ENCODE measurements around the gene LTB4R2. TPM values are rescaled to one million over a fixed set of nuclear protein-coding genes. Genes with fewer than 3 reads are reported as not detected.

LTB4R2 gene
- total and polyA plus RNA-seq, 2 experiments from 2014 or later = 0.40 to 12.6 TPM

DNA sequence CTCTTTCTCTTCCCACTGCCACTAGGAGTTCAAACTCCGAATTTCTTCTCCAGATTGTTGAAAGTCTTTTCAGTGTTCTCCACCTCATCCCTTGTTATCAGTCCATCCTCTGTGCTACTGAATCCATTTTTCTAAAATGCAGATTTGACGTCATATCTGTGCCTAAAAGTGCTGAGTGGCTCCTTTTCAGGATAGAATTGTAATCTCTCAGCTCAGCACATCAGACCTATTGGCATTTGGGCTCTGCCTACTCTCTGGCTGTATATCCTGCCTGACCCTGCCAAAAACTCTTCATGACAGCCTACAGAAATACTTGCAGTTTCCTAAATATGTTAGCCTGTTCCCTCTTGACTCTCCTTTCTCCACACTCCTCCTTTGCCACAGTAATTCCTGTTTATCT is 37.5 kb upstream of the LTB4R2 start:
- no peaks in the 10 kb centered on the region for H3K27me3 ChIP-seq (ENCODE audit: insufficient read depth)
- no peak for DNase-seq (ENCODE audit: low spot score)
- peaks cover 8% of the 10 kb centered on the region for H3K27me3 Mint-ChIP-seq (ENCODE audit: insufficient read depth, low read depth, poor library complexity)
- no peaks in the 10 kb centered on the region; the same call in 1 of the 2 replicates for H3K79me2 ChIP-seq (replicated peaks; ENCODE audit: insufficient read depth)
- peaks cover 22% of the 10 kb centered on the region for H3K4me1 Mint-ChIP-seq
- H3K4me3 ChIP-seq = no peak overlapping the region
- H3K4me3 Mint-ChIP-seq = peak overlapping the region; percentile 77
- H3K9me3 Mint-ChIP-seq = no peaks in the 10 kb centered on the region; the same call in 2 of the 3 replicates
- no peak overlapping the region for H2AFZ ChIP-seq
- no peaks in the 10 kb centered on the region for H4K20me1 ChIP-seq (replicated peaks; ENCODE audit: insufficient read depth)
- H3K4me1 ChIP-seq (ENCODE audit: insufficient read depth) = peaks cover 16% of the 10 kb centered on the region
- H3K9me2 ChIP-seq (ENCODE audit: insufficient read depth) = no peaks in the 10 kb centered on the region
- TF ChIP-seq ZNF114 (CRISPR knock-in tag; IDR thresholded peaks at IDR 0.05) = no peak
- TF ChIP-seq ETS1 (IDR thresholded peaks at IDR 0.05) = no peak
- no peak for TF ChIP-seq POLR2AphosphoS5 (IDR thresholded peaks at IDR 0.05; ENCODE audit: low read depth)
- TF ChIP-seq ZNF331 (CRISPR knock-in tag; IDR thresholded peaks at IDR 0.05; ENCODE audit: low read depth) = no peak
- no peak for TF ChIP-seq JUNB (IDR thresholded peaks at IDR 0.05; ENCODE audit: unreplicated experiment)
- TF ChIP-seq, protein P1, sequence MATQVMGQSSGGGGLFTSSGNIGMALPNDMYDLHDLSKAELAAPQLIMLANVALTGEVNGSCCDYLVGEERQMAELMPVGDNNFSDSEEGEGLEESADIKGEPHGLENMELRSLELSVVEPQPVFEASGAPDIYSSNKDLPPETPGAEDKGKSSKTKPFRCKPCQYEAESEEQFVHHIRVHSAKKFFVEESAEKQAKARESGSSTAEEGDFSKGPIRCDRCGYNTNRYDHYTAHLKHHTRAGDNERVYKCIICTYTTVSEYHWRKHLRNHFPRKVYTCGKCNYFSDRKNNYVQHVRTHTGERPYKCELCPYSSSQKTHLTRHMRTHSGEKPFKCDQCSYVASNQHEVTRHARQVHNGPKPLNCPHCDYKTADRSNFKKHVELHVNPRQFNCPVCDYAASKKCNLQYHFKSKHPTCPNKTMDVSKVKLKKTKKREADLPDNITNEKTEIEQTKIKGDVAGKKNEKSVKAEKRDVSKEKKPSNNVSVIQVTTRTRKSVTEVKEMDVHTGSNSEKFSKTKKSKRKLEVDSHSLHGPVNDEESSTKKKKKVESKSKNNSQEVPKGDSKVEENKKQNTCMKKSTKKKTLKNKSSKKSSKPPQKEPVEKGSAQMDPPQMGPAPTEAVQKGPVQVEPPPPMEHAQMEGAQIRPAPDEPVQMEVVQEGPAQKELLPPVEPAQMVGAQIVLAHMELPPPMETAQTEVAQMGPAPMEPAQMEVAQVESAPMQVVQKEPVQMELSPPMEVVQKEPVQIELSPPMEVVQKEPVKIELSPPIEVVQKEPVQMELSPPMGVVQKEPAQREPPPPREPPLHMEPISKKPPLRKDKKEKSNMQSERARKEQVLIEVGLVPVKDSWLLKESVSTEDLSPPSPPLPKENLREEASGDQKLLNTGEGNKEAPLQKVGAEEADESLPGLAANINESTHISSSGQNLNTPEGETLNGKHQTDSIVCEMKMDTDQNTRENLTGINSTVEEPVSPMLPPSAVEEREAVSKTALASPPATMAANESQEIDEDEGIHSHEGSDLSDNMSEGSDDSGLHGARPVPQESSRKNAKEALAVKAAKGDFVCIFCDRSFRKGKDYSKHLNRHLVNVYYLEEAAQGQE (IDR thresholded peaks at IDR 0.05; ENCODE audit: unreplicated experiment) = no peak
- TF ChIP-seq, protein P2, sequence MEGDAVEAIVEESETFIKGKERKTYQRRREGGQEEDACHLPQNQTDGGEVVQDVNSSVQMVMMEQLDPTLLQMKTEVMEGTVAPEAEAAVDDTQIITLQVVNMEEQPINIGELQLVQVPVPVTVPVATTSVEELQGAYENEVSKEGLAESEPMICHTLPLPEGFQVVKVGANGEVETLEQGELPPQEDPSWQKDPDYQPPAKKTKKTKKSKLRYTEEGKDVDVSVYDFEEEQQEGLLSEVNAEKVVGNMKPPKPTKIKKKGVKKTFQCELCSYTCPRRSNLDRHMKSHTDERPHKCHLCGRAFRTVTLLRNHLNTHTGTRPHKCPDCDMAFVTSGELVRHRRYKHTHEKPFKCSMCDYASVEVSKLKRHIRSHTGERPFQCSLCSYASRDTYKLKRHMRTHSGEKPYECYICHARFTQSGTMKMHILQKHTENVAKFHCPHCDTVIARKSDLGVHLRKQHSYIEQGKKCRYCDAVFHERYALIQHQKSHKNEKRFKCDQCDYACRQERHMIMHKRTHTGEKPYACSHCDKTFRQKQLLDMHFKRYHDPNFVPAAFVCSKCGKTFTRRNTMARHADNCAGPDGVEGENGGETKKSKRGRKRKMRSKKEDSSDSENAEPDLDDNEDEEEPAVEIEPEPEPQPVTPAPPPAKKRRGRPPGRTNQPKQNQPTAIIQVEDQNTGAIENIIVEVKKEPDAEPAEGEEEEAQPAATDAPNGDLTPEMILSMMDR (conservative IDR thresholded peaks at IDR 0.05; ENCODE audit: low read depth in 2 of 2) = no peak
- TF ChIP-seq, protein P3, sequence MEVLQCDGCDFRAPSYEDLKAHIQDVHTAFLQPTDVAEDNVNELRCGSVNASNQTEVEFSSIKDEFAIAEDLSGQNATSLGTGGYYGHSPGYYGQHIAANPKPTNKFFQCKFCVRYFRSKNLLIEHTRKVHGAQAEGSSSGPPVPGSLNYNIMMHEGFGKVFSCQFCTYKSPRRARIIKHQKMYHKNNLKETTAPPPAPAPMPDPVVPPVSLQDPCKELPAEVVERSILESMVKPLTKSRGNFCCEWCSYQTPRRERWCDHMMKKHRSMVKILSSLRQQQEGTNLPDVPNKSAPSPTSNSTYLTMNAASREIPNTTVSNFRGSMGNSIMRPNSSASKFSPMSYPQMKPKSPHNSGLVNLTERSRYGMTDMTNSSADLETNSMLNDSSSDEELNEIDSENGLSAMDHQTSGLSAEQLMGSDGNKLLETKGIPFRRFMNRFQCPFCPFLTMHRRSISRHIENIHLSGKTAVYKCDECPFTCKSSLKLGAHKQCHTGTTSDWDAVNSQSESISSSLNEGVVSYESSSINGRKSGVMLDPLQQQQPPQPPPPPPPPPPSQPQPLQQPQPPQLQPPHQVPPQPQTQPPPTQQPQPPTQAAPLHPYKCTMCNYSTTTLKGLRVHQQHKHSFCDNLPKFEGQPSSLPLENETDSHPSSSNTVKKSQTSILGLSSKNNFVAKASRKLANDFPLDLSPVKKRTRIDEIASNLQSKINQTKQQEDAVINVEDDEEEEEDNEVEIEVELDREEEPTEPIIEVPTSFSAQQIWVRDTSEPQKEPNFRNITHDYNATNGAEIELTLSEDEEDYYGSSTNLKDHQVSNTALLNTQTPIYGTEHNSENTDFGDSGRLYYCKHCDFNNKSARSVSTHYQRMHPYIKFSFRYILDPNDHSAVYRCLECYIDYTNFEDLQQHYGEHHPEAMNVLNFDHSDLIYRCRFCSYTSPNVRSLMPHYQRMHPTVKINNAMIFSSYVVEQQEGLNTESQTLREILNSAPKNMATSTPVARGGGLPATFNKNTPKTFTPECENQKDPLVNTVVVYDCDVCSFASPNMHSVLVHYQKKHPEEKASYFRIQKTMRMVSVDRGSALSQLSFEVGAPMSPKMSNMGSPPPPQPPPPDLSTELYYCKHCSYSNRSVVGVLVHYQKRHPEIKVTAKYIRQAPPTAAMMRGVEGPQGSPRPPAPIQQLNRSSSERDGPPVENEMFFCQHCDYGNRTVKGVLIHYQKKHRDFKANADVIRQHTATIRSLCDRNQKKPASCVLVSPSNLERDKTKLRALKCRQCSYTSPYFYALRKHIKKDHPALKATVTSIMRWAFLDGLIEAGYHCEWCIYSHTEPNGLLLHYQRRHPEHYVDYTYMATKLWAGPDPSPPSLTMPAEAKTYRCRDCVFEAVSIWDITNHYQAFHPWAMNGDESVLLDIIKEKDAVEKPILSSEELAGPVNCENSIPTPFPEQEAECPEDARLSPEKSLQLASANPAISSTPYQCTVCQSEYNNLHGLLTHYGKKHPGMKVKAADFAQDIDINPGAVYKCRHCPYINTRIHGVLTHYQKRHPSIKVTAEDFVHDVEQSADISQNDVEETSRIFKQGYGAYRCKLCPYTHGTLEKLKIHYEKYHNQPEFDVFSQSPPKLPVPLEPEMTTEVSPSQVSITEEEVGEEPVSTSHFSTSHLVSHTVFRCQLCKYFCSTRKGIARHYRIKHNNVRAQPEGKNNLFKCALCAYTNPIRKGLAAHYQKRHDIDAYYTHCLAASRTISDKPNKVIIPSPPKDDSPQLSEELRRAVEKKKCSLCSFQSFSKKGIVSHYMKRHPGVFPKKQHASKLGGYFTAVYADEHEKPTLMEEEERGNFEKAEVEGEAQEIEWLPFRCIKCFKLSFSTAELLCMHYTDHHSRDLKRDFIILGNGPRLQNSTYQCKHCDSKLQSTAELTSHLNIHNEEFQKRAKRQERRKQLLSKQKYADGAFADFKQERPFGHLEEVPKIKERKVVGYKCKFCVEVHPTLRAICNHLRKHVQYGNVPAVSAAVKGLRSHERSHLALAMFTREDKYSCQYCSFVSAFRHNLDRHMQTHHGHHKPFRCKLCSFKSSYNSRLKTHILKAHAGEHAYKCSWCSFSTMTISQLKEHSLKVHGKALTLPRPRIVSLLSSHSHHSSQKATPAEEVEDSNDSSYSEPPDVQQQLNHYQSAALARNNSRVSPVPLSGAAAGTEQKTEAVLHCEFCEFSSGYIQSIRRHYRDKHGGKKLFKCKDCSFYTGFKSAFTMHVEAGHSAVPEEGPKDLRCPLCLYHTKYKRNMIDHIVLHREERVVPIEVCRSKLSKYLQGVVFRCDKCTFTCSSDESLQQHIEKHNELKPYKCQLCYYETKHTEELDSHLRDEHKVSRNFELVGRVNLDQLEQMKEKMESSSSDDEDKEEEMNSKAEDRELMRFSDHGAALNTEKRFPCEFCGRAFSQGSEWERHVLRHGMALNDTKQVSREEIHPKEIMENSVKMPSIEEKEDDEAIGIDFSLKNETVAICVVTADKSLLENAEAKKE (CRISPR knock-in tag; IDR thresholded peaks at IDR 0.05) = no peak
- TF ChIP-seq EZH2phosphoT487 (IDR thresholded peaks at IDR 0.05; ENCODE audit: unreplicated experiment) = no peak
- no peak for TF ChIP-seq CREB1 (CRISPR knock-in tag; IDR thresholded peaks at IDR 0.05; ENCODE audit: low read depth)
- TF ChIP-seq EZH2 (IDR thresholded peaks at IDR 0.05; ENCODE audit: low read depth, unreplicated experiment) = no peak
- no peak for TF ChIP-seq STAT1 (IDR thresholded peaks at IDR 0.05; ENCODE audit: unreplicated experiment)
- no peak overlapping the region for H3K27ac ChIP-seq (ENCODE audit: low read depth)
- no peaks in the 10 kb centered on the region; the same call in 2 of the 3 replicates for H3K36me3 Mint-ChIP-seq (ENCODE audit: low read depth)
- peak overlapping the region; percentile 84; the same call in 1 of the 2 replicates for H3K4me2 ChIP-seq
- ATAC-seq = no peak
- H3F3A ChIP-seq (replicated peaks; ENCODE audit: low read depth) = peaks cover 11% of the 10 kb centered on the region; the same call in 1 of the 2 replicates
- H3K36me3 ChIP-seq (ENCODE audit: insufficient read depth) = no peaks in the 10 kb centered on the region
- H3K27ac Mint-ChIP-seq = no peak overlapping the region

All from GM23338 (cell line).